GOT3 (cell line): ENCODE results near the gene GABRD.
"Not testable (repeated sequence)": the region's sequence is repeated elsewhere in the genome, so short reads cannot be mapped to it uniquely, and the experiment has no call there.

ENCODE experiments used
- DNase-seq: peaks from one replicate; lab custom pipeline; 2025; ENCODE audit warnings: mixed read lengths; lab: John Stamatoyannopoulos, UW

The GABRD gene, protein sequence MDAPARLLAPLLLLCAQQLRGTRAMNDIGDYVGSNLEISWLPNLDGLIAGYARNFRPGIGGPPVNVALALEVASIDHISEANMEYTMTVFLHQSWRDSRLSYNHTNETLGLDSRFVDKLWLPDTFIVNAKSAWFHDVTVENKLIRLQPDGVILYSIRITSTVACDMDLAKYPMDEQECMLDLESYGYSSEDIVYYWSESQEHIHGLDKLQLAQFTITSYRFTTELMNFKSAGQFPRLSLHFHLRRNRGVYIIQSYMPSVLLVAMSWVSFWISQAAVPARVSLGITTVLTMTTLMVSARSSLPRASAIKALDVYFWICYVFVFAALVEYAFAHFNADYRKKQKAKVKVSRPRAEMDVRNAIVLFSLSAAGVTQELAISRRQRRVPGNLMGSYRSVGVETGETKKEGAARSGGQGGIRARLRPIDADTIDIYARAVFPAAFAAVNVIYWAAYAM

DNA sequence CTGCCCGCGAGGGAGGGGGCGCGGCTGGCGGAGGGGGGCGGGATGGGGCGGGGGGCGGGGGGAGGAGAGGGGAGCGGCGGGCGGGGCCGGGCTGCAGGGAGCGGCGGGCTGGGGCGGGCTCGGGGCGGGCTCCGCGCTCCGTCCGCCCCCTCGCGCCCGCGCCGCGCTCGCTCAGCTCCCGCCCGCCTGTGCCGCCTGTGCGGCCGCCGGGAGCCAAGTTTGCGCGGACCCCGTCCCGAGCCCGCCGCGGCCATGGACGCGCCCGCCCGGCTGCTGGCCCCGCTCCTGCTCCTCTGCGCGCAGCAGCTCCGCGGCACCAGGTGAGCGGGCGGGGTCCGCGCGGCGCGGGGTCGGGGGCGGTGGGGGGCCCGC, at the start of gene GABRD:
Gene GABRD, plus strand, starts transcription at position 174 of the 372 bp plus-strand sequence. Its CDS starts 79 bp downstream, at position 253.
- DNase-seq = no peak

DNA sequence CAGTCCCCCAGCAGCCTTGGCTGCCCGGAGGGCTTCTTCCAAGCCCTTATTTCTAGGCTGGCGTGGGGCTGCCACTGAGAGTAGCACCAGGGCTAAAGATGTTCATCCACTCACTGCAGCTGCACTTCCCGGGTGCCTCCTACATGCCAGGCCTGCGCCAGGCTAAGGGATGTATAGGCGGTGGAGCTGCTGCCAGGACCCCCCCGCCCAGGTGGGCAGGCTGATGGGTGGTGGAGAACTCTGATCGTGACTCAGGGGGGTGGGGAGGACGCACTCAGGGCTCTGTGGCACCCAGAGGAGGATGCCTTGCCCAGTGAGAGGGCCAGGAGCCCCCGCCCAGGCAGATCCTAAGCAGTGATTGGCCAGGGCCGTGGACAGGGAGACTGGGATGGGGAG, 49.6 kb upstream of the GABRD start:
- no peak for DNase-seq

DNA sequence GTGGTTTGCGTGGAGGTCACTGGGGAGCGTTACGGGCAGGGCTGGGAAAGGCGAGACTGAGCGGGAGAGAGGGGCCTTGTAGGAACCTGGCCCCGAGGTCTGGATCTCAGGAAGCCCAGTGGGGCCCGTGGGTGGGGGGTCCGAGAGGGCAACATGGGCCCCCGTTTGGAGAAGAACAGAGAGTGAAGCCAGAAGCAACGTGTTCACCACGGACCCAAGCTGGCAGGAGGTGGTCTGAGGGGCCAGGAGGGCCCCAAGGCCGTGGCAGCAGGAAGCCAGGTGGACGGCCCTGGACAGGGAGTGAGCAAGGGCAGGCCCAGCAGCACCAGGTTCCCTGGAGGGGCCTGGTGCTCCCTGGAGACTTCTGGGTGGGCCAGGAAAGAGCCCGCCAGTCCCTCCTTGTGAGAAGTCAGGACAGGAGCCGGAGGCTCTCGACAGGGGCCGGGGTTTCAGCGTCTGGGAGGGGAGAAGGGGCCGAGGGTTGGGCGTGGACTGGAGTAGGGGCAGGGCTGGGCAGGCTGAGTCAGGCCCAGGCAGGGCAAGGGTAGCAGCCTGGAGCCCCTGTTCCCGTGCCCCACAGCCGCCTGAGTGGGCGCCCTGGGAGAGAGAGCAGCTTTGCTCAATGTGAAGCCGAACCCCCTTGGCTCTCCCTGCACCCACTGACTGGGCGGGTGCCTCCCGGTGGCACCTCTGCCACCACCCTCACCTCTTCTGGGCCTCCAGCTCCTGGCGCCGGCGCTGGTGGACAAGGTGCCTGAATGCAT, 49.0 kb upstream of the GABRD start:
- no peak for DNase-seq

DNA sequence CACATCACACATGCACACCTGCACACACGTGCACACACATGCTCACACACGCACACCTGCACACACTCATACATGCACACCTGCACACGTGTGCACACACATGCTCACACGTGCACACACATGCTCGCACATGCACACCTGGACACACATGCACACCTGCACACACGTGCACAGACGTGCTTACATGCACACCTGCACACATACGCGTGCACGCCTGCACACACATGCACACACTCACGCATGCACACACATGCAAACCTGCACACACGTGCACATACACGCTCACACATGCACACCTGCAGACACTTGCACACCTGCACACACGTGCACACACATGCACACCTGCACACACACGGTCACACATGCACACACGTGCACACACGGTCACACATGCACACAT, 48.1 kb upstream of the GABRD start:
- no peak for DNase-seq

DNA sequence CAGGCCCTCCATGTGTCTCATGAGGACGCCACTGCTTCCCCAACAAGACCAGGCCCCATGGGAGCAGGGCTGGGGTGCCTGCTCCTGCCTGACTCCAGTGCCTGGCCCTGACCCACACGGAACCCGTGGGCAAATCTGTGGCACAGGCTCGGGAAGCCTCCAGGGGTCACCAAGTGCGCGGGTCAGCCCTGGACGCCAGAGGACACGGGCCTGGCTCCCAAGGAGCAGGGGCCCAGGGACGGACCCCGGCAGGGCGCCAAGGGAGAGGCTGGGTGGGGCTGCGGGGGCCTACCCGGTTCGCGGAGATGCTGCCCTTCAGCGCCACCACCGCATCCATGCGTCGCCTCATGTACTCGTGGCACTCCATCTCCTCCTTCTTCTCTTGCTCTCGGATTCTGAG, 47.5 kb upstream of the GABRD start:
- no peak for DNase-seq

DNA sequence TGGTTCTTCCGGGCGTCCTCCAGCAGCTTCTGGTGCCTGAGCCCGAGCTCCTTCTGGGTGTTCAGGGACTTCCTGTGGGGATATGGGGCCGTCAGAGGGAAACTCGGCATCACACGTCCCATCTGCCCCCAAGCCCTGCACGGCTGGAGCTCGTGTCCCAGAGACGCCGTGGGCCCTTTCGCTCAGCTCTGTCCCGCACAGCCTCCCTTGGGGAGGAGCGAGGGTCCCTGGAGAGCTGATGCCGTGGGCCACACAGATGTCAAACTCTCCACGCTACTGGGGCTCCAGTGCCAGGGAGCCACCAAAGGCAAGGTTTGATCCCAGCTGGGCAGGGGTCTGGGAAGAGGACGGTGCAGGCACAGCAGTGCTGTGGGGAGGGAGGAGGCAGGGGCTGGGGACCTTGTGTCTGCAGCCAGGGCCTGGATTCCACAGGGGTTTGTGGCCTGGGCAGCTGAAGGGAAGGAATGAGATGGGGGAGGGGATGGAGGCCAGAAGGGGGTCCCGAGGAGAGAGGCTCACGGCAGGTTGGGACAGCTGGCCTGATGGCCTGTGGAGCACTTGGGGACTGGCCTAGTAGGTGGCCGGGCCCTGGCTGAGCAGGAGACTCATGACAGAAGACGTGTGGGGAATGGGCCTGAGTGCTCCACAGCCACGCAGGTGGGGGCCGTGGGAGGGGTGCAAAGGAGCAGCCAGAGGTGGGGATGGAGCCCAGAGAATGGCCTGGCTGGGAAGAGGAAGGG, 46.0 kb upstream of the GABRD start:
- DNase-seq = no peak

DNA sequence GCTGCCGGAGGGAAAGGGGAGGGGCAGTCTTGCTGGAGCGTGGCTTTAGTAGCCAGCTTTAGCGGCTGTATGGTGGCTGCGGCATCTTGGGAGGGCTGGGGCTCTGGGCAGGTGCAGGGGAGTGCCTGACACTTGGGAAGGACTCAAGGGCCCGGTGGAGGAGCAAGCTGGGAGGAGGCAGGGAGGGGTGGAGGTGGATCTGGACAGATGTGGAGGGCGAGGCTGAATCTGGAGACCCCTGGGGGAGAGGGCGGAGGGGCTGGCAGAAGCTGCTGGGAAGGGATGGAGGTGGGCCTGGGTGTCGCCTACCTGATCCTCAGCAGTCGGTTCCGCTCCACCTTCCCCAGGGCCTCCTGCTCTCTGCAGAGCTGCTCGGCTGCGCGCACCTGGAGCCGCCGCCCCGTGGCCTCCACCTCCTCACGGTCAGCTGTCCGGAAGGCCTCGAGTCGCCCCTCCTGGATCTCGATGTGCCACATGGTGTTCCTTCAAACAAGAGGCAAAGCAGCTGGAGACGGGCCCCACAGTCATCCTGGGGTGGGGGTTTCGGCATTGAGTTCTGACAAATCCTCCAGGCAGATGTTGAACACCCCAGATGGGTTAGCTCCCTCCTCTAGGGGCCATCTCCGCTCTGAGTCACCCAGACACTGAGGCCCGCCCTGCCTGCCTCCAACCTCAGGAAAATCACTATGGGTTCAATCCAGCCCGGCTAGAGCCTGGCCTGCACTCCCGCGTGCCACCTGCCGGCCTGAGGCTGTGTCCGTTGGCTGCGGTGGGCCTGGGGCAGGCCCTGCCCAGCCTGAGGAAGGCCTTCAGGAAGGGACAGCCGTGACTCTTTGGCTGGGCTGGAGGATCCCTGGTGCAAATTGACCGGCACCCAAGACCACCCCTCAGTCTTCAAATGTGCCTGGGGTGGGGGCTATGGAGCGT, 45.2 kb upstream of the GABRD start:
- DNase-seq = no peak

DNA sequence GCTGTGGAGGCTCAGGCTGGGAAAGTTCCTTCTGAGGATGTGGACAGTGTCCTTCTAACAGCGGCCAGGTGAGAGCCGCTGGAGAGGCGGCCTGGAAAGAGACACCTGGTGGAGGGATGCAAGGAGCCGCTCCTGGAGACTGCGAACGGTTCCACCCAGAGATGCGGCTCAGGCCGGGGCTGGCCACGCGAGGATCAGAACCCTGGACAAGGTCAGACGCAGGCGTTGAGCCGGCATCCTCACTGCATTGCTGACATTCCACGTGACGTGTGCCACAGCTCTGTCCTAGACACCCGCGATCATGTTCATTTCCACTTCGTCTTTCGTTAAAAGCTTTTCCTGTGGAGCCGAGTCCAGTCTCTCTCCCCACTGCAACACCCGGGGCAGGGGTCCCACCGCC, 44.3 kb upstream of the GABRD start:
- DNase-seq = no peak

DNA sequence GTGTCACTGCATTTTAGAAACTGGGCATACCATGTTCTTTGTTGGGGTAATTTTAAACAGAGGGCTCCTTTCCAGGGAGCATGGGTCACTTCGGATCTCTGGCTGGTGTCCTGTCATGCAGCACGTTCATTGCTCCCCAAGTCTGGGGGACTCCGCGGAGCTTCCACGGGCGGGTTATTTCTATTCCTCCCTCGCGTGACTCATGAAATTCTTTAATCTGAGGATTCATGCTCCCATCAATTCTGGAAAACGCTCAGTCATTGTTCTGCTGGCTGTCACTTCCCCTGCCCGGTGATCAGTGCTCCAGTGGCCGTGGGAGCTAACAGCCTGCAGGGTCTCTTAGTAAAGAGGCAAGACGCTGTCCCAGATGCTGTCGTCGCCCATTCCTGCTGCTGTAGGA, 43.6 kb upstream of the GABRD start:
- DNase-seq = no peak

DNA sequence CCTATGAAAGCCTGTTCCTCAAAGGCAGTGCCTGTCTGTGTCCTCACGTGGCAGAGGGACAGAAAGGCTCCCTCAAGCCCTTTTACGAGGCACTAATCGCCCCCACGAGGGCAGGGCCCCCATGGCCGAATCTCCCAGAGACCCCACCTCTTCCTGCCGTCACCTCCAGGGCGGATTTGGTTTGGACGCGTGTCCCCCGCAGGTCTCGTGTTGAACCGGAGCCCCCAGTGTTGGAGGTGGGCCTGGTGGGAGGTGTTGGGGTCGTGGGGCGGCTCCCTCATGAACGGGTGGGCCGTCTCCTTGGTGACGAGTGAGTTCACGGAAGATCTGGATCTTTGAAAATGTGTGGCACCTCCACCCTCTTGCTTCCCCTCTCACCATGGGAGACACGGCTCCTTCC, 43.1 kb upstream of the GABRD start:
- DNase-seq = no peak

DNA sequence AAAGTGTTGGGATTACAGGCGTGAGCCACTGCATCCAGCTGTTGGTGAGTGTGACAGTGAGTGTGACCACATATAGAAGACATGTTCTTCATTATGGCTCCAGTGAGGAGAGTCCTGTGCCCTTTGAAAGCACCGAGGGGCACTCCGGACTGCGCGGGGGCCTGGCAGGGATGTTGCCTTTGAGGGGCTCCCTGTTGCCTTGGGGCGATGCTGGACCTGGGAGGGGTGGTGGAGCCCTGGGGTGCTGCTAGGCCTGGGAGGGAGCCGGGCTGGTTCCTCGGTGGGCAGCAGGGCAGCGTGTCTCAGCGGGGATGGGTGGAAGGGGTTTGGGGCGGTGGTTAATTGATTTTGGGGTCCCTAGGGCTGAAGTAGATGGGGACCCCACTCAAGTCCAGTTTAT, 41.0 kb upstream of the GABRD start:
- no peak for DNase-seq

DNA sequence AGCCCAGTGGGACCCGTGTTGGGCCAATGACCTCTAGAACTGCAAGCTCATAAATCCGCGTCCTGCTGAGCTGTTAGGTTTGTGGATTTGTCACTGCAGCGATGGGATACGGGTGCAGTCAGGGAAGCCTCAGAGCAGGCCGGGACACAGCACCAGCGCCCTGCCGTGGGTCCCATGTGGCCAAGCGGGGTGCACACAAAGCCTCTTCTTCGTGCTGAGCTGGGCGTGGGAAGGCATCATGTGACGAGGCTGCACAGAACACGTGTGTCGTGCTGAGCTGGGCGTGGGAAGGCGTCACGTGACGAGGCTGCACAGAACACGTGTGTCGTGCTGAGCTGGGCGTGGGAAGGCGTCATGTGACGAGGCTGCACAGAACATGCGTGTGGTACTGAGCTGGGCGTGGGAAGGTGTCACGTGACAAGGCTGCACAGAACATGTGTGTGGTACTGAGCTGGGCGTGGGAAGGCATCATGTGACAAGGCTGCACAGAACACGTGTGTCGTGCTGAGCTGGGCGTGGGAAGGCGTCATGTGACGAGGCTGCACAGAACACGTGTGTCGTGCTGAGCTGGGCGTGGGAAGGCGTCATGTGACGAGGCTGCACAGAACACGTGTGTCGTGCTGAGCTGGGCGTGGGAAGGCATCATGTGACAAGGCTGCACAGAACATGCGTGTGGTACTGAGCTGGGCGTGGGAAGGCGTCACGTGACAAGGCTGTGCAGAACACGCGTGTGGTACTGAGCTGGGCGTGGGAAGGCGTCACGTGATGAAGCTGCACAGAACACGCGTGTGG, 40.3 kb upstream of the GABRD start:
- DNase-seq = not testable (repeated sequence)

DNA sequence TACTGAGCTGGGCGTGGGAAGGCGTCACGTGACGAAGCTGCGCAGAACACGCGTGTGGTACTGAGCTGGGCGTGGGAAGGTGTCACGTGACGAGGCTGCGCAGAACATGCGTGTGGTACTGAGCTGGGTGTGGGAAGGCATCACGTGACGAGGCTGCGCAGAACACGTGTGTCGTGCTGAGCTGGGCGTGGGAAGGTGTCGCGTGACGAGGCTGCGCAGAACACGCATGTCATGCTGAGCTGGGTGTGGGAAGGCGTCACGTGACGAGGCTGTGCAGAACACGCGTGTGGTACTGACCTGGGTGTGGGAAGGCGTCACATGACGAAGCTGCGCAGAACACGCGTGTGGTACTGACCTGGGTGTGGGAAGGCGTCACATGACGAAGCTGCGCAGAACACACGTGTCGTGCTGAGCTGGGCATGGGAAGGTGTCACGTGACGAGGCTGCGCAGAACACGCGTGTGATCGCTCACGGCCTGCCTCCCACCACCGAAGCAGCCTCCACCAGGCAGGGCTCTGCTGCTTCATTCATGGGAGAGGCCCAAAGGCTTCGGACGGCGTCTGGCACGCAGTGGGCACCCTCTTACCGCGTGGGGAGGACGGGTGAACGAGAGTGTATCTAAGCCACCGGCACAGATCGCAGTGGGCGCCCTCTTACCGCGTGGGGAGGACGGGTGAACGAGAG, 39.5 kb upstream of the GABRD start:
- DNase-seq = no peak

DNA sequence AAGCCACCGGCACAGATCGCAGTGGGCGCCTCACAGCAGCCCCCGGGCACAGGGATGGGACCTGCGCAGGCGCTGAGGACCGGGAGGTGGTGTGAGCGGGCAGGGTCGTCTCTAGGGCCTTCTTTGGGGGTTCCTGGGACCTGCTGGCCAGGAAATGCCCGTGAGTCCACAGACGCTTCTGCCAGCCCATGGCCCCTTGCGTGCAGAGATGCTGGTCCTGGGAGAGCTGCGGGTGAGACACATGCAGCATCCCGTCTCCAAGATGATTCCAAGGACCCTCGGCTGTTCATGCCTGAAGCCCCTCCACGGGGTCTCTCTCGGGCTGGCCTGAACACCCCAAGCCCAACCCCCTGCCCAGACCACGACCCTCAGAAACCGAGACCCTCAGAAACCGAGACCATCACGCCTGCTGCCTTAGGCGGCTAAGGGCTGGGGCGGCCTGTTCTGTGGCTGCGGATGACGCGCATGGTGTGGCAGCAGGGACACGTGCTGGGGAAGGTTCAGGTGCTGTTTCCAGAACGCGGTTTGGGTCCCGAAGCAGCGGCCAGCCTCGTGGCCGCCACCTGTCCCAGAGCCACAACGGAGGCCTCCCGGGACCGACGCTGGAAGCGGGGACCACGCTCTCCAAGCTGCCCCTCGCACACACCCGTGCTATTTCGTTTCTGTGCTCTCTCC, 38.5 kb upstream of the GABRD start:
- DNase-seq = no peak

DNA sequence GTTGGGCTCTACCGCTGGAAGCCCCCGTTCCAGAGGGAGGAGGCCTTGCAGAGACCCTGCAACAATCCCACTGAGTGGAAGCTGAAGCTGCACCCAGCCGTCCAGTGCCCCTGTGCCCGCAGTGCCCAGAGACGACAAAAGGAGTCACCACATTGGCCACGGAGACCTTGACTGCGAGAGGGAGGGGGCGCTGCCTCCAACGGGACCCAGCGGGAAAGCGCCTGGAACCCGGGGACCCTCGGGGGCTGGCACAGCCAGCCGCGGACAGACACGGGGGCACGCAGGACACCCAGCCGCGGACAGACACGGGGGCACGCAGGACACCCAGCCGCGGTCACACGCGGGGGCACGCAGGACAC, 38.0 kb upstream of the GABRD start:
- no peak for DNase-seq

DNA sequence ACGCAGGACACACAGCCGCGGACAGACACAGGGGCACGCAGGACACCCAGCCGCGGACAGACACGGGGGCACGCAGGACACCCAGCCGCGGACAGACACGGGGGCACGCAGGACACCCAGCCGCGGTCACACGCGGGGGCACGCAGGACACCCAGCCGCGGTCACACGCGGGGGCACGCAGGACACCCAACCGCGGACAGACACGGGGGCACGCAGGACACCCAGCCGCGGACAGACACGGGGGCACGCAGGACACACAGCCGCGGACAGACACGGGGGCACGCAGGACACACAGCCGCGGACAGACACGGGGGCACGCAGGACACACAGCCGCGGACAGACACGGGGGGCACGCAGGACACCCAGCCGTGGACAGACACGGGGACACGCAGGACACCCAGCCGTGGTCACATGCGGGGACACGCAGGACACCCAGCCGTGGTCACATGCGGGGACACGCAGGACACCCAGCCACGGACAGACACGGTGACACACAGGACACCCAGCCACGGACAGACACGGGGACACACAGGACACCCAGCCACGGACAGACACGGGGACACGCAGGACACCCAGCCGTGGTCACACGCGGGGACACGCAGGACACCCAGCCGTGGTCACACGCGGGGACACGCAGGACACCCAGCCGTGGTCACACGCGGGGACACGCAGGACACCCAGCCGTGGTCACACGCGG, 37.4 kb upstream of the GABRD start:
- not testable (repeated sequence) for DNase-seq

DNA sequence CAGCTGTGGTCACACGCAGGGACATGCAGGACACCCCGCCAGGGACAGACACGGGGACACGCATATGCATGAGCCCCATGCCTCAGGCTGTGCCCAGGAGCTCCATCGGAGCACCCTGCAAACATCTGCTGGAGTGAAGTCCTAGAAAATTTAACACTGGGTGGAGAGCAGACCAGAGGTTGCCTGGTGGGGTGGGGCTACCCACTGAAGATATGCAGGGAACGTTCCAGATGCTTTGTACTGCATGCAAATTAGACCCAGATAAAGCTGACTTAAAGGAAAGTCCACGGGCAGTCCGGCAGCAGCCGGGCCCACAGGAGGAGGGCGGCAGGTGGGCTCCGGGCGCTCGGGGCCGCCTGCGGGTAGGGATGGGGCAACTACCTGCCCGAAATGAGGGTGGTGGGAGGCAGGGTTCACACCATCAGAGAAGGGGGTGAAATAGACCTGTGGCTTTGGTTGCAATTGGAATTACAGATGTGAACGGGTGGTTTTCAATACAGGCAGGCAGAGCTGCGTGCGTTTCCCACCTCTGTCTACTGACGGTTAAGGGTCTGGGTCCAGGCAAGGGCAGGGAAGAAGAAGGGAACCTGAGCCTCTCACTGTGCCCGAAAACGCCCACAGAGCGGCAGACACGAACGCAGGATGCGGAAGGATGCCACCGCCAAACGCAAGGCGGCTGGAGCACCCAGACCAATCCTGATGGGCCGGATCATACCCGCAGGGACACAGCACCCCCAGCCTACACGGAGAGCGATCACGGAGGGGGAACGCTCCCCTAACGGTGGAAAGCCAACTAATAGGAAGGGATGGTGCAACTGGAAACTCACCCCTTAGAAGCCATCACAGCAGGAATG, 36.5 kb upstream of the GABRD start:
- DNase-seq = no peak

DNA sequence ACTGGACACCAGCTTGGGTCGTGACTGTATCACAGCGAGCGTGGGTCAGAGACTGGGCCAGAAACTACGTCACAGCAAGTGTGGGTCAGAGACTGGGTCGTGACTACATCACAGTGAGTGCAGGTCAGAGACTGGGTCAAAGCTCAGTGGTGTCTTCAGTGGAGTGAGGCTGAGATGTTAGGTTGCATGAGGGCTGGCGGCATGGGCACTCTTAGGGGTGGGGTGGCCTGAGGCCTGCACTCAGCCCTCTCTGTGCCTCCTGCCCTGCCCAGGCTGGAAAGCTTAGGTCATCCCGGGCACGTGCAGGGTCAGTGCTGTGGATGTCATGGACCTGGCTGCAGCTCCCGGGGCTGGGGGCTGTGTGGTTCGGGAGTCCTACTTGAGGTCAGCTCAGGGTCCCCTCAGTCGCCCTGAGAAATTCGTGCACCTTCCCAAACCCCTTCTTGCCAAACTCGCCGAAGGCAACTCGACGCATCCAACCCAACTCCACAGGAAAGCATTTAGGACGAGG, 34.5 kb upstream of the GABRD start:
- no peak for DNase-seq
